Neuronal stem cell (in vitro differentiated cells): ENCODE results near the gene PIGZ.

Experiments used
- DNase-seq: peaks from one replicate; pipeline ENCODE4 v3.0.0-alpha.2; 2013; ENCODE audit warnings: low spot score
- H2AFZ ChIP-seq: one replicate; pipeline ENCODE4 v1.6.1; 2013; ENCODE audit warnings: mild to moderate bottlenecking, low read length, inconsistent platforms
- H2AK5ac ChIP-seq: 2 replicates; pipeline ENCODE4 v1.6.1; 2013; ENCODE audit warnings: low read depth, mild to moderate bottlenecking, inconsistent platforms, low read length, moderate library complexity, mixed read lengths
- H2BK120ac ChIP-seq: 2 replicates; pipeline ENCODE4 v1.6.1; 2013; ENCODE audit warnings: low read depth, mild to moderate bottlenecking, inconsistent platforms, low read length, moderate library complexity, mixed read lengths
- H2BK12ac ChIP-seq: one replicate; pipeline ENCODE4 v1.6.1; 2013; ENCODE audit warnings: low read length, inconsistent platforms
- H2BK15ac ChIP-seq: 2 replicates; pipeline ENCODE4 v1.6.1; 2013; ENCODE audit warnings: mild to moderate bottlenecking, low read length, inconsistent platforms, mixed read lengths
- H2BK5ac ChIP-seq: one replicate; pipeline ENCODE4 v1.6.1; 2013; ENCODE audit warnings: inconsistent platforms, mild to moderate bottlenecking, low read length, moderate library complexity
- H3K14ac ChIP-seq: one replicate; pipeline ENCODE4 v1.6.1; 2013; ENCODE audit warnings: low read length, inconsistent platforms
- H3K18ac ChIP-seq: 2 replicates; pipeline ENCODE4 v1.6.1; 2013; ENCODE audit warnings: low read length, inconsistent platforms
- H3K23ac ChIP-seq: 2 replicates; pipeline ENCODE4 v1.6.1; 2013; ENCODE audit warnings: low read depth, mild to moderate bottlenecking, mixed read lengths, low read length, inconsistent platforms; ENCODE audit not compliant: poor library complexity
- H3K27ac ChIP-seq: replicated peaks from 3 replicates; pipeline ENCODE4 v1.5.1; 2013; ENCODE audit warnings: low read length, inconsistent platforms
- H3K27me3 ChIP-seq, 3 experiments: 2 replicates each; pipeline ENCODE4 v1.6.1; 2013; ENCODE audit warnings: low read length in 3 of 3, mild to moderate bottlenecking in 2 of 3, inconsistent platforms in 1 of 3, low read depth in 1 of 3, mixed read lengths in 1 of 3, moderate library complexity in 1 of 3; ENCODE audit not compliant: control insufficient read depth in 3 of 3, insufficient read depth in 3 of 3
- H3K36me3 ChIP-seq, 2 donors: replicated peaks in 1 of 2; 2 replicates each; pipeline ENCODE4 v1.6.1; 2013; ENCODE audit warnings: low read length in 2 of 2; ENCODE audit not compliant: control insufficient read depth in 2 of 2, insufficient read depth in 2 of 2
- H3K4ac ChIP-seq: 2 replicates; pipeline ENCODE4 v1.6.1; 2013; ENCODE audit warnings: inconsistent platforms, mild to moderate bottlenecking, low read length, moderate library complexity
- H3K4me1 ChIP-seq, 2 donors: 1 replicate in 1 of 2; 2 replicates in 1 of 2; pipeline ENCODE4 v1.6.1; 2013; ENCODE audit warnings: low read length in 2 of 2, low read depth in 1 of 2; ENCODE audit not compliant: control insufficient read depth in 2 of 2, insufficient read depth in 1 of 2
- H3K4me2 ChIP-seq: one replicate; pipeline ENCODE4 v1.6.1; 2013; ENCODE audit warnings: mild to moderate bottlenecking, low read length, inconsistent platforms; ENCODE audit not compliant: insufficient read depth, poor library complexity, severe bottlenecking
- H3K4me3 ChIP-seq, 2 donors: 2 replicates each; pipeline ENCODE4 v1.5.1; 2013; ENCODE audit warnings: low read length in 2 of 2, mild to moderate bottlenecking in 2 of 2, inconsistent platforms in 1 of 2, moderate library complexity in 1 of 2
- H3K79me1 ChIP-seq: one replicate; pipeline ENCODE4 v1.6.1; 2013; ENCODE audit warnings: low read depth, mild to moderate bottlenecking, inconsistent platforms, low read length, moderate library complexity
- H3K9ac ChIP-seq: one replicate; pipeline ENCODE4 v1.6.1; 2013; ENCODE audit warnings: mild to moderate bottlenecking, low read depth, low read length, inconsistent platforms; ENCODE audit not compliant: poor library complexity
- H3K9me3 ChIP-seq, 2 donors: replicated peaks in 1 of 2; 2 replicates each; pipeline versions ENCODE3 to v1.6.1; 2013; ENCODE audit warnings: low read length in 2 of 2, mild to moderate bottlenecking in 2 of 2, inconsistent platforms in 1 of 2, low read depth in 1 of 2, mixed read lengths in 1 of 2, moderate library complexity in 1 of 2; ENCODE audit not compliant: control insufficient read depth in 2 of 2, insufficient read depth in 1 of 2
- H4K8ac ChIP-seq: one replicate; pipeline ENCODE4 v1.6.1; 2013; ENCODE audit warnings: low read depth, mild to moderate bottlenecking, inconsistent platforms, low read length, moderate library complexity
- H4K91ac ChIP-seq: one replicate; pipeline ENCODE4 v1.6.1; 2013; ENCODE audit warnings: low read length, low read depth, mild to moderate bottlenecking, inconsistent platforms; ENCODE audit not compliant: poor library complexity
- WGBS, 2 donors: extraction: QIAGEN DNeasy Blood & Tissue Kit; methylation state at CpG; one replicate each; pipeline ENCODE4 v1.1.7; 2013; ENCODE audit warnings: missing lambda C conversion rate in 2 of 2, mixed read lengths in 1 of 2; ENCODE audit not compliant: insufficient read length in 2 of 2, insufficient replicate concordance in 1 of 2; ENCODE audit errors: extremely low coverage in 2 of 2; 5-methylcytosine and 5-hydroxymethylcytosine counted together

Gene PIGZ

GRCh38 chr3:196949750-196950149 is 18.9 kb downstream of the PIGZ start:
- Histone ChIP-seq H2BK5ac (no peak overlapping the region), H4K8ac (no peak overlapping the region), H3K4me1 (no peaks in the 10 kb centered on the region), H3K14ac (no peak overlapping the region), H3K4me3 (no peak overlapping the region), H2BK15ac (no peak overlapping the region), H2AFZ (peak overlapping the region; percentile 2), H3K23ac (no peak overlapping the region), H3K4me2 (no peak overlapping the region), H2BK12ac (no peak overlapping the region), H3K9ac (no peak overlapping the region), H2AK5ac (peak overlapping the region; percentile 66), H2BK120ac (no peak overlapping the region), H3K18ac (no peak overlapping the region), H3K36me3 (no peaks in the 10 kb centered on the region), H4K91ac (no peak overlapping the region), H3K79me1 (no peaks in the 10 kb centered on the region), H3K4ac (no peak overlapping the region), H3K27me3 (peaks cover 0 to 2% (median 0%) of the 10 kb centered on the region in 3 experiments), H3K27ac (no peak overlapping the region), H3K9me3 (no peaks in the 10 kb centered on the region)
- no peak for DNase-seq
- WGBS, 2 donors, result no CpG with 5 or more reads among the region's 6 CpGs

- no peak overlapping the region for H3K23ac ChIP-seq
- no peak for DNase-seq
- H3K9ac ChIP-seq, result no peak overlapping the region
- no peak overlapping the region for H2BK15ac ChIP-seq
- H2BK12ac ChIP-seq, result no peak overlapping the region
- peaks cover 0 to 3% of the 10 kb centered on the region in 2 donors for H3K36me3 ChIP-seq
- no peaks in the 10 kb centered on the region for H3K4me1 ChIP-seq
- no peak overlapping the region for H2BK5ac ChIP-seq
- H2AK5ac ChIP-seq, result peak overlapping the region; percentile 66
- H3K18ac ChIP-seq, result no peak overlapping the region
- peaks cover 0 to 2% (median 0%) of the 10 kb centered on the region in 3 experiments for H3K27me3 ChIP-seq
- H3K4ac ChIP-seq, result no peak overlapping the region
- H3K79me1 ChIP-seq, result no peaks in the 10 kb centered on the region
- no peak overlapping the region for H4K8ac ChIP-seq
- no peak overlapping the region for H3K4me3 ChIP-seq
- H3K14ac ChIP-seq, result no peak overlapping the region
- no peak overlapping the region for H3K4me2 ChIP-seq
- no peak overlapping the region for H4K91ac ChIP-seq
- H2BK120ac ChIP-seq, result no peak overlapping the region
- H2AFZ ChIP-seq, result peak overlapping the region; percentile 2
- no peaks in the 10 kb centered on the region for H3K9me3 ChIP-seq
- no CpG with 5 or more reads among the region's 6 CpGs for WGBS, 2 donors
- no peak overlapping the region for H3K27ac ChIP-seq
Measured at GRCh38 chr3:196949285-196949619, 19.4 kb downstream of the PIGZ start.

DNA sequence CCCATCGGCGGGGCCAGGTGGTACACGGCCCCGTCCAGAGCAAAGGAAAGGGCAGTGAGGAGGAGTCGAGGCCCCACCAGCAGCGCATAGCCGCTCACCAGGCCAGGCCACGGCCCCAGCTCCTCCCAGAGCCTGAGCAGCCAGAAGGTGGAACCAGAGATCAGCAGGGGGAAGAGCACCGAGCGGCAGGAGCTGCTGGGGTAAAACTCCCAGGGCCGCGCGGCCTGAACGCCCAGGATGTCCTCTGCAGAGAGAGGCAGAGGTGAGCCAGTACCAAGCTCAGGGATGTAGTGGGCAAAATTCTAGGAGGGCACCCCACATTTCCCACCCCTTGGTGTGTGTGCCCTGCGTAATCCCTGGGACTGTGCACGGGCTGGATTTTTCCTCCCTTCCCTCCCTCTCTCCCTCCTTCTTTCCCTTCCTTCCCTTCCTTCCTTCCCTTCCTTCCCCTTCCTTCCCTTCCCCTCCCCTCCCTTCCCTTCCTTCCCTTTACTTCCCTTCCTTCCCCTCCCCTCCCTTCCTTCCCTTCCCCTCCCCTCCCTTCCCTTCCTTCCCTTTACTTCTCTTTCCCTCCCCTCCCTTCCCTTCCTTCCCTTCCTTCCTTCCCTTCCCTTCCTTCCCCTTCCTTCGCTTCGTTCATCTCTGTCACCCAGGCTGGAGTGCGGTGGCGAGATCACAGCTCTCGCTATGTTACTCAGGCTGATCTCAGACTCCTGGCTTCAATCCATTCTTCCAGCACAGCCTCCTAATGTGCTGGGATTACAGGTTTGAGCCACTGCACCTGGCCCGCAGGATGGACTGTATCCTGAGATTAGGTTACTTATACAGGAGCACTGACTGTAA is 20.0 kb downstream of the PIGZ start:
- DNase-seq, result no peak
- H3K79me1 ChIP-seq, result no peaks in the 10 kb centered on the region
- no peak overlapping the region for H3K4ac ChIP-seq

GRCh38 chr3:196947860-196948441 is 20.7 kb downstream of the PIGZ start:
- no peak overlapping the region for H3K4me3 ChIP-seq
- no peaks in the 10 kb centered on the region for H3K9me3 ChIP-seq
- no CpG with 5 or more reads among the region's 28 CpGs for WGBS, 2 donors
- H3K36me3 ChIP-seq, result peaks cover 0 to 9% of the 10 kb centered on the region in 2 donors
- peak overlapping the region; percentile 47 for H2BK15ac ChIP-seq
- H2BK120ac ChIP-seq, result peak overlapping the region; percentile 30
- H3K4me1 ChIP-seq, result peaks cover 0 to 8% of the 10 kb centered on the region in 2 donors
- no peak overlapping the region for H3K9ac ChIP-seq
- peak overlapping the region; percentile 68 for H2AK5ac ChIP-seq
- H4K8ac ChIP-seq, result no peak overlapping the region
- DNase-seq, result no peak
- H3K79me1 ChIP-seq, result no peaks in the 10 kb centered on the region
- peak overlapping the region; percentile 51 for H3K18ac ChIP-seq
- H3K4me2 ChIP-seq, result no peak overlapping the region
- H2BK5ac ChIP-seq, result no peak overlapping the region
- peak overlapping the region; percentile 46 for H4K91ac ChIP-seq
- H3K14ac ChIP-seq, result no peak overlapping the region
- no peak overlapping the region for H2AFZ ChIP-seq
- no peak overlapping the region for H3K4ac ChIP-seq
- no peak overlapping the region for H3K27ac ChIP-seq
- H3K23ac ChIP-seq, result peak overlapping the region; percentile 48
- no peak overlapping the region for H2BK12ac ChIP-seq
- no peaks in the 10 kb centered on the region for H3K27me3 ChIP-seq

More for the DNA sequence above, 20.0 kb downstream of the PIGZ start:
- no peak overlapping the region for H3K9ac ChIP-seq
- no peak overlapping the region for H3K4me2 ChIP-seq
- no peak overlapping the region for H2BK12ac ChIP-seq
- no peak overlapping the region for H4K91ac ChIP-seq
- peak overlapping the region; percentile 72 for H4K8ac ChIP-seq
- H3K4me3 ChIP-seq, result no peak overlapping the region
- H3K36me3 ChIP-seq, result peaks cover 0 to 7% of the 10 kb centered on the region in 2 donors
- H2AFZ ChIP-seq, result no peak overlapping the region
- no peak overlapping the region for H3K18ac ChIP-seq
- no CpG with 5 or more reads among the region's 22 CpGs for WGBS, 2 donors
- H3K23ac ChIP-seq, result no peak overlapping the region
- peaks cover 0 to under 1% (median 0%) of the 10 kb centered on the region in 3 experiments for H3K27me3 ChIP-seq
- no peak overlapping the region for H3K14ac ChIP-seq
- H2BK15ac ChIP-seq, result no peak overlapping the region
- no peak overlapping the region for H3K27ac ChIP-seq
- H2BK5ac ChIP-seq, result no peak overlapping the region
- no peak overlapping the region for H2AK5ac ChIP-seq
- H3K9me3 ChIP-seq, result no peaks in the 10 kb centered on the region
- H3K4me1 ChIP-seq, result peaks cover 0 to 3% of the 10 kb centered on the region in 2 donors
- no peak overlapping the region for H2BK120ac ChIP-seq
